RWPE2 (cell line): ENCODE data around the gene IL16.

Experiments
- ATAC-seq: fragments of 200-7000 bp; cut with Tn5 transposase; 3 replicates; pipeline ENCODE4 v1.9.1; 2021; ENCODE audit warnings: low read depth
- DNase-seq: peaks from one replicate; pipeline ENCODE4 v3.0.0-alpha.2; 2020; ENCODE audit warnings: low spot score
- H3K27ac ChIP-seq: fragments of 450-650 bp; 2 replicates; pipeline ENCODE4 v1.5.1; 2017; ENCODE audit warnings: mild to moderate bottlenecking; ENCODE audit not compliant: poor library complexity, severe bottlenecking
- H3K27me3 ChIP-seq: fragments of 250-450 bp; sonication (Bioruptor Pico); 2 replicates; pipeline ENCODE4 v1.5.1; 2021; ENCODE audit warnings: mild to moderate bottlenecking, moderate library complexity; ENCODE audit not compliant: insufficient read depth, poor library complexity, severe bottlenecking
- H3K36me3 ChIP-seq: fragments of 250-450 bp; sonication (Bioruptor Pico); 2 replicates; pipeline ENCODE4 v1.5.1; 2020; ENCODE audit warnings: low read depth, mild to moderate bottlenecking, moderate library complexity
- H3K4me1 ChIP-seq: fragments of 250-450 bp; sonication (Bioruptor Pico); 2 replicates; pipeline ENCODE4 v1.5.1; 2021; ENCODE audit warnings: mild to moderate bottlenecking, moderate library complexity; ENCODE audit not compliant: insufficient read depth, poor library complexity, severe bottlenecking
- H3K4me3 ChIP-seq: fragments of 250-450 bp; sonication (Bioruptor Pico); 2 replicates; pipeline ENCODE4 v1.5.1; 2021; ENCODE audit warnings: mild to moderate bottlenecking, moderate library complexity; ENCODE audit not compliant: severe bottlenecking
- H3K9me3 ChIP-seq: fragments of 250-450 bp; sonication (Bioruptor Pico); 2 replicates; pipeline ENCODE4 v1.5.1; 2021; ENCODE audit warnings: mild to moderate bottlenecking, moderate library complexity; ENCODE audit not compliant: severe bottlenecking
- CTCF ChIP-seq: fragments of 450-650 bp; IDR thresholded peaks from one replicate; pipeline ENCODE4 v1.5.1; 2017; ENCODE audit warnings: mild to moderate bottlenecking, moderate library complexity; ENCODE audit not compliant: poor library complexity, severe bottlenecking

The IL16 gene

GRCh38 chr15:81332326-81332725 is 135.6 kb downstream of the IL16 start:
- Histone ChIP-seq H3K4me3 (no peak overlapping the region), H3K27me3 (no peaks in the 10 kb centered on the region), H3K9me3 (no peaks in the 10 kb centered on the region), H3K36me3 (no peaks in the 10 kb centered on the region), H3K27ac (no peak overlapping the region), H3K4me1 (no peaks in the 10 kb centered on the region)
- no peak for TF ChIP-seq CTCF
- DNase-seq = no peak
- no peak for ATAC-seq

GRCh38 chr15:81333363-81333762 is 136.7 kb downstream of the IL16 start:
- TF ChIP-seq CTCF = no peak
- no peak for ATAC-seq
- H3K4me3 ChIP-seq = no peak overlapping the region

GRCh38 chr15:81334768-81335435 is 138.2 kb downstream of the IL16 start:
- no peak for TF ChIP-seq CTCF
- DNase-seq (no peak), ATAC-seq (no peak)
- Histone ChIP-seq H3K4me3 (no peak overlapping the region), H3K4me1 (peaks cover 16% of the 10 kb centered on the region), H3K9me3 (no peaks in the 10 kb centered on the region), H3K27ac (no peak overlapping the region), H3K27me3 (no peaks in the 10 kb centered on the region), H3K36me3 (no peaks in the 10 kb centered on the region)

More at GRCh38 chr15:81333363-81333762, 136.7 kb downstream of the IL16 start:
- Histone ChIP-seq H3K27ac (no peak overlapping the region), H3K36me3 (no peaks in the 10 kb centered on the region), H3K27me3 (no peaks in the 10 kb centered on the region), H3K9me3 (no peaks in the 10 kb centered on the region), H3K4me1 (peaks cover 7% of the 10 kb centered on the region)
- DNase-seq = no peak

- TF ChIP-seq CTCF = no peak
- H3K9me3 ChIP-seq = no peaks in the 10 kb centered on the region
Observed at GRCh38 chr15:81335631-81336030, 139.0 kb downstream of the IL16 start.

GRCh38 chr15:81336568-81336967 is 139.9 kb downstream of the IL16 start:
- Histone ChIP-seq H3K9me3 (no peaks in the 10 kb centered on the region), H3K27me3 (no peaks in the 10 kb centered on the region), H3K4me1 (peaks cover 20% of the 10 kb centered on the region), H3K4me3 (no peak overlapping the region), H3K36me3 (no peaks in the 10 kb centered on the region), H3K27ac (no peak overlapping the region)
- peak; percentile 65 for TF ChIP-seq CTCF
- ATAC-seq (no peak), DNase-seq (no peak)

More at GRCh38 chr15:81335631-81336030, 139.0 kb downstream of the IL16 start:
- no peak for ATAC-seq
- Histone ChIP-seq H3K27me3 (no peaks in the 10 kb centered on the region), H3K27ac (no peak overlapping the region), H3K36me3 (no peaks in the 10 kb centered on the region), H3K4me3 (no peak overlapping the region), H3K4me1 (peaks cover 20% of the 10 kb centered on the region)
- no peak for DNase-seq
